PC-9 (cell line): Measurements from ENCODE around the gene FCHO1.

Experiments
- CTCF ChIP-seq: fragments of 200-600 bp; sonication (generic); conservative IDR thresholded peaks from 2 replicates; pipeline ENCODE4 v1.6.1; 2017; ENCODE audit warnings: mixed run types, antibody characterized with exemption, mild to moderate bottlenecking, moderate library complexity
- EZH2 ChIP-seq: fragments of 200-600 bp; sonication (generic); IDR thresholded peaks from 2 replicates; pipeline ENCODE4 v1.8.0; 2017; ENCODE audit warnings: antibody characterized with exemption, low read depth

GRCh38 chr19:17824339-17824738, 73.1 kb downstream of the FCHO1 start:
- TF ChIP-seq EZH2 (no peak), CTCF (no peak)
